NB4 (cell line): ENCODE data around the gene EID3.

ENCODE experiments used
- MYC ChIP-seq: IDR thresholded peaks from 2 replicates; pipeline ENCODE4 v1.6.1; 2011; ENCODE audit warnings: low read depth, low read length
- POLR2A ChIP-seq: IDR thresholded peaks from 2 replicates; pipeline ENCODE4 v1.6.1; 2011; ENCODE audit warnings: mild to moderate bottlenecking; ENCODE audit not compliant: insufficient read length; ENCODE audit errors: extremely low read depth
- TF ChIP-seq, protein P1 (sequence below): IDR thresholded peaks from one replicate; pipeline ENCODE4 v1.5.1; 2012; ENCODE audit warnings: low read depth, low read length

DNA sequence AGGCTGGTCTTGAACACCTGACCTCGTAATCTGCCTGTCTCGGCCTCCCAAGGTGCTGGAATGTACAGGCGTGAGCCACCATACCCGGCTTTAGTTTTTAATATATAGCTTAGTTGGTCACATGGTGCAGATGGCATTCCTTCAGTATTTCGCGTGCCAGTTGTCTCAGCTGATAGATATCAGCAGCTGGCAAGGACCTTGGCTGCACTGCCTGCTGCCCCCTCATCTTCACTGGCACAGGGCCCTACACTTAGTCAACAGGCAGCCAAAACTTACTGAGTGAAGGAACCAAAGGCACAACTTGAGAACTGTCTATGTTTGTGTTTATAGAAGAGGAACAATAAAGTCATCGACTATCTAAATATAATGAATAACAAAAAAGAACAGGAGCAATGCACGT is 31.0 kb downstream of the EID3 start:
- TF ChIP-seq MYC = no peak
- TF ChIP-seq, protein P1, sequence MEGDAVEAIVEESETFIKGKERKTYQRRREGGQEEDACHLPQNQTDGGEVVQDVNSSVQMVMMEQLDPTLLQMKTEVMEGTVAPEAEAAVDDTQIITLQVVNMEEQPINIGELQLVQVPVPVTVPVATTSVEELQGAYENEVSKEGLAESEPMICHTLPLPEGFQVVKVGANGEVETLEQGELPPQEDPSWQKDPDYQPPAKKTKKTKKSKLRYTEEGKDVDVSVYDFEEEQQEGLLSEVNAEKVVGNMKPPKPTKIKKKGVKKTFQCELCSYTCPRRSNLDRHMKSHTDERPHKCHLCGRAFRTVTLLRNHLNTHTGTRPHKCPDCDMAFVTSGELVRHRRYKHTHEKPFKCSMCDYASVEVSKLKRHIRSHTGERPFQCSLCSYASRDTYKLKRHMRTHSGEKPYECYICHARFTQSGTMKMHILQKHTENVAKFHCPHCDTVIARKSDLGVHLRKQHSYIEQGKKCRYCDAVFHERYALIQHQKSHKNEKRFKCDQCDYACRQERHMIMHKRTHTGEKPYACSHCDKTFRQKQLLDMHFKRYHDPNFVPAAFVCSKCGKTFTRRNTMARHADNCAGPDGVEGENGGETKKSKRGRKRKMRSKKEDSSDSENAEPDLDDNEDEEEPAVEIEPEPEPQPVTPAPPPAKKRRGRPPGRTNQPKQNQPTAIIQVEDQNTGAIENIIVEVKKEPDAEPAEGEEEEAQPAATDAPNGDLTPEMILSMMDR = no peak
- no peak for TF ChIP-seq POLR2A
